ENCODE measurements around the gene DNAJC27.

The DNAJC27 gene

GRCh38 chr2:24947561-24948157 lies 24.1 kb downstream of the DNAJC27 start:
- DNase-seq = no peak
- Histone ChIP-seq H3K36me3 (ENCODE audit: control insufficient read depth in 1 of 2, insufficient read depth in 2 of 2, low read length in 2 of 2) (peaks cover 6 to 12% of the 10 kb centered on the region in 2 experiments), H2AK5ac (ENCODE audit: low read length) (no peak overlapping the region), H3K79me1 (ENCODE audit: low read length) (no peaks in the 10 kb centered on the region), H4K91ac (ENCODE audit: low read depth, low read length) (no peak overlapping the region), H3K23ac (ENCODE audit: low read length) (no peak overlapping the region), H3K79me2 (ENCODE audit: control insufficient read depth, insufficient read depth, low read length, poor library complexity) (no peaks in the 10 kb centered on the region), H3K27me3 (ENCODE audit: insufficient read depth, low read length) (no peaks in the 10 kb centered on the region), H3K18ac (ENCODE audit: low read length) (no peak overlapping the region), H2BK120ac (ENCODE audit: insufficient read depth, low read length, poor library complexity) (no peak overlapping the region), H3K9ac (ENCODE audit: low read length) (peak overlapping the region; percentile 68), H4K8ac (ENCODE audit: low read depth, low read length) (no peak overlapping the region), H3K4ac (ENCODE audit: low read depth, low read length) (no peak overlapping the region), H3K4me2 (ENCODE audit: low read length) (no peak overlapping the region), H3K27ac (ENCODE audit: low read depth, low read length) (no peak overlapping the region), H4K12ac (ENCODE audit: low read depth, low read length) (no peak overlapping the region), H2BK5ac (ENCODE audit: low read depth, low read length, poor library complexity) (no peak overlapping the region), H2AFZ (ENCODE audit: insufficient read depth, low read length, poor library complexity) (no peak overlapping the region), H3K14ac (ENCODE audit: low read length) (no peak overlapping the region), H3K9me3 (ENCODE audit: insufficient read depth, low read depth, low read length) (no peaks in the 10 kb centered on the region), H2BK12ac (ENCODE audit: low read length) (no peak overlapping the region), H3K4me3 (ENCODE audit: low read depth, low read length) (no peak overlapping the region), H3K4me1 (ENCODE audit: control insufficient read depth in 1 of 2, insufficient read depth in 2 of 2, low read length in 2 of 2) (no peaks in the 10 kb centered on the region)
- WGBS (ENCODE audit: extremely low coverage, insufficient coverage, insufficient read length) = no CpG with 5 or more reads among the region's 3 CpGs

- no peak overlapping the region for H4K91ac ChIP-seq (ENCODE audit: low read depth, low read length)
- H2BK12ac ChIP-seq (ENCODE audit: low read length) = no peak overlapping the region
- no peak overlapping the region for H2AFZ ChIP-seq (ENCODE audit: insufficient read depth, low read length, poor library complexity)
- peaks cover 2 to 9% of the 10 kb centered on the region in 2 experiments for H3K36me3 ChIP-seq (ENCODE audit: control insufficient read depth in 1 of 2, insufficient read depth in 2 of 2, low read length in 2 of 2)
- no peak overlapping the region for H3K9ac ChIP-seq (ENCODE audit: low read length)
- no peak overlapping the region for H3K4me3 ChIP-seq (ENCODE audit: low read depth, low read length)
- DNase-seq = no peak
- no peak overlapping the region for H3K23ac ChIP-seq (ENCODE audit: low read length)
- no peak overlapping the region for H3K27ac ChIP-seq (ENCODE audit: low read depth, low read length)
- H3K4ac ChIP-seq (ENCODE audit: low read depth, low read length) = no peak overlapping the region
- H3K4me2 ChIP-seq (ENCODE audit: low read length) = no peak overlapping the region
- no peak overlapping the region for H2BK5ac ChIP-seq (ENCODE audit: low read depth, low read length, poor library complexity)
- no peak overlapping the region for H4K8ac ChIP-seq (ENCODE audit: low read depth, low read length)
- H2BK120ac ChIP-seq (ENCODE audit: insufficient read depth, low read length, poor library complexity) = no peak overlapping the region
- H3K18ac ChIP-seq (ENCODE audit: low read length) = no peak overlapping the region
- no peaks in the 10 kb centered on the region for H3K9me3 ChIP-seq (ENCODE audit: insufficient read depth, low read depth, low read length)
- H2AK5ac ChIP-seq (ENCODE audit: low read length) = no peak overlapping the region
- H4K12ac ChIP-seq (ENCODE audit: low read depth, low read length) = no peak overlapping the region
- H3K27me3 ChIP-seq (ENCODE audit: insufficient read depth, low read length) = no peaks in the 10 kb centered on the region
- H3K79me2 ChIP-seq (ENCODE audit: control insufficient read depth, insufficient read depth, low read length, poor library complexity) = no peaks in the 10 kb centered on the region
- WGBS (ENCODE audit: extremely low coverage, insufficient coverage, insufficient read length) = 100% methylated on average over 1 of the region's 4 CpGs
- no peaks in the 10 kb centered on the region for H3K4me1 ChIP-seq (ENCODE audit: control insufficient read depth in 1 of 2, insufficient read depth in 2 of 2, low read length in 2 of 2)
- H3K79me1 ChIP-seq (ENCODE audit: low read length) = no peaks in the 10 kb centered on the region
- no peak overlapping the region for H3K14ac ChIP-seq (ENCODE audit: low read length)
These were observed 25.8 kb downstream of the DNAJC27 start for GRCh38 chr2:24945907-24946306.

- H2BK120ac ChIP-seq (ENCODE audit: insufficient read depth, low read length, poor library complexity) = no peak overlapping the region
- no peak overlapping the region for H4K91ac ChIP-seq (ENCODE audit: low read depth, low read length)
- H2BK12ac ChIP-seq (ENCODE audit: low read length) = no peak overlapping the region
- H3K79me1 ChIP-seq (ENCODE audit: low read length) = no peaks in the 10 kb centered on the region
- no peak overlapping the region for H3K23ac ChIP-seq (ENCODE audit: low read length)
- H3K4me2 ChIP-seq (ENCODE audit: low read length) = no peak overlapping the region
- no peak overlapping the region for H4K8ac ChIP-seq (ENCODE audit: low read depth, low read length)
- peaks cover 0 to 7% of the 10 kb centered on the region in 2 experiments for H3K36me3 ChIP-seq (ENCODE audit: control insufficient read depth in 1 of 2, insufficient read depth in 2 of 2, low read length in 2 of 2)
- no CpG with 5 or more reads among the region's 7 CpGs for WGBS (ENCODE audit: extremely low coverage, insufficient coverage, insufficient read length)
- no peak for DNase-seq
- no peak overlapping the region for H2BK5ac ChIP-seq (ENCODE audit: low read depth, low read length, poor library complexity)
- H3K18ac ChIP-seq (ENCODE audit: low read length) = no peak overlapping the region
- no peak overlapping the region for H3K4ac ChIP-seq (ENCODE audit: low read depth, low read length)
- no peaks in the 10 kb centered on the region for H3K79me2 ChIP-seq (ENCODE audit: control insufficient read depth, insufficient read depth, low read length, poor library complexity)
- no peaks in the 10 kb centered on the region for H3K4me1 ChIP-seq (ENCODE audit: control insufficient read depth in 1 of 2, insufficient read depth in 2 of 2, low read length in 2 of 2)
- H3K14ac ChIP-seq (ENCODE audit: low read length) = no peak overlapping the region
- no peak overlapping the region for H4K12ac ChIP-seq (ENCODE audit: low read depth, low read length)
- no peaks in the 10 kb centered on the region for H3K27me3 ChIP-seq (ENCODE audit: insufficient read depth, low read length)
- H3K27ac ChIP-seq (ENCODE audit: low read depth, low read length) = no peak overlapping the region
- H3K9me3 ChIP-seq (ENCODE audit: insufficient read depth, low read depth, low read length) = no peaks in the 10 kb centered on the region
- no peak overlapping the region for H3K9ac ChIP-seq (ENCODE audit: low read length)
- no peak overlapping the region for H3K4me3 ChIP-seq (ENCODE audit: low read depth, low read length)
- no peak overlapping the region for H2AFZ ChIP-seq (ENCODE audit: insufficient read depth, low read length, poor library complexity)
- no peak overlapping the region for H2AK5ac ChIP-seq (ENCODE audit: low read length)
These were observed 28.2 kb downstream of the DNAJC27 start for GRCh38 chr2:24943427-24944053.

GRCh38 chr2:24939353-24939752 lies 32.4 kb downstream of the DNAJC27 start:
- no peak overlapping the region for H4K8ac ChIP-seq (ENCODE audit: low read depth, low read length)
- no peaks in the 10 kb centered on the region for H3K27me3 ChIP-seq (ENCODE audit: insufficient read depth, low read length)
- no peak overlapping the region for H3K27ac ChIP-seq (ENCODE audit: low read depth, low read length)
- H3K4ac ChIP-seq (ENCODE audit: low read depth, low read length) = no peak overlapping the region
- no peak overlapping the region for H2AFZ ChIP-seq (ENCODE audit: insufficient read depth, low read length, poor library complexity)
- no peak overlapping the region for H2AK5ac ChIP-seq (ENCODE audit: low read length)
- H3K9me3 ChIP-seq (ENCODE audit: insufficient read depth, low read depth, low read length) = no peaks in the 10 kb centered on the region
- H3K23ac ChIP-seq (ENCODE audit: low read length) = no peak overlapping the region
- H3K79me2 ChIP-seq (ENCODE audit: control insufficient read depth, insufficient read depth, low read length, poor library complexity) = no peaks in the 10 kb centered on the region
- no peak overlapping the region for H4K12ac ChIP-seq (ENCODE audit: low read depth, low read length)
- H3K4me1 ChIP-seq (ENCODE audit: control insufficient read depth in 1 of 2, insufficient read depth in 2 of 2, low read length in 2 of 2) = no peaks in the 10 kb centered on the region
- no peak overlapping the region for H4K91ac ChIP-seq (ENCODE audit: low read depth, low read length)
- no peak overlapping the region for H3K14ac ChIP-seq (ENCODE audit: low read length)
- no peak overlapping the region for H2BK5ac ChIP-seq (ENCODE audit: low read depth, low read length, poor library complexity)
- no peak overlapping the region for H3K4me3 ChIP-seq (ENCODE audit: low read depth, low read length)
- H3K18ac ChIP-seq (ENCODE audit: low read length) = no peak overlapping the region
- H3K36me3 ChIP-seq (ENCODE audit: control insufficient read depth in 1 of 2, insufficient read depth in 2 of 2, low read length in 2 of 2) = no peaks in the 10 kb centered on the region
- no peak for DNase-seq
- H2BK12ac ChIP-seq (ENCODE audit: low read length) = no peak overlapping the region
- no peak overlapping the region for H3K9ac ChIP-seq (ENCODE audit: low read length)
- no peak overlapping the region for H3K4me2 ChIP-seq (ENCODE audit: low read length)
- WGBS (ENCODE audit: extremely low coverage, insufficient coverage, insufficient read length) = no CpG with 5 or more reads among the region's 6 CpGs
- no peak overlapping the region for H2BK120ac ChIP-seq (ENCODE audit: insufficient read depth, low read length, poor library complexity)
- no peaks in the 10 kb centered on the region for H3K79me1 ChIP-seq (ENCODE audit: low read length)

Data from trophoblast cell (in vitro differentiated cells and primary cell).